HepG2 (cell line): ENCODE data around the gene STRADA. TPM values are rescaled to one million over a fixed set of nuclear protein-coding genes. Genes with fewer than 3 reads are reported as not detected.
A peak's percentile ranks its signal among the peaks of the same experiment; 100 is the strongest.

Source experiments
- HNRNPLL ChIP-seq: fragments of 200-400 bp; formaldehyde crosslinking; IDR thresholded peaks from 2 replicates; pipeline ENCODE4 v1.6.1; 2017; ENCODE audit warnings: mild to moderate bottlenecking, low read depth, low read length; ENCODE audit not compliant: poor library complexity, severe bottlenecking
- MAFG ChIP-seq: sonication (generic); formaldehyde crosslinking; IDR thresholded peaks from 2 replicates; pipeline ENCODE4 v1.5.1; 2020; ENCODE audit warnings: mild to moderate bottlenecking, missing genetic modification reagents
- PHF8 ChIP-seq: sonication (generic); formaldehyde crosslinking; IDR thresholded peaks from 2 replicates; pipeline ENCODE4 v1.5.0; 2020; ENCODE audit warnings: missing genetic modification reagents
- SAFB2 ChIP-seq: sonication (generic); formaldehyde crosslinking; IDR thresholded peaks from 2 replicates; pipeline ENCODE4 v1.5.1; 2020; ENCODE audit warnings: missing genetic modification reagents, low read depth, mild to moderate bottlenecking, borderline replicate concordance
- SP140L ChIP-seq: sonication (generic); formaldehyde crosslinking; IDR thresholded peaks from 2 replicates; pipeline ENCODE4 v1.4.0; 2020; ENCODE audit warnings: missing genetic modification reagents, borderline replicate concordance
- SRSF4 ChIP-seq: fragments of 200-400 bp; formaldehyde crosslinking; IDR thresholded peaks from one replicate; pipeline ENCODE4 v1.6.1; 2018; ENCODE audit warnings: mild to moderate bottlenecking, low read depth, low read length, moderate library complexity; ENCODE audit not compliant: poor library complexity, severe bottlenecking
- TCF12 ChIP-seq, 2 experiments: fragments of 450-650 bp in 1 of 2; sonication (generic) in 1 of 2; formaldehyde crosslinking in 1 of 2; IDR thresholded peaks; 2 replicates each; pipeline versions ENCODE4 v1.6.1 to v1.8.0; 2017 to 2022; ENCODE audit warnings: antibody characterized with exemption in 1 of 2, mild to moderate bottlenecking in 1 of 2, missing genetic modification reagents in 1 of 2, moderate library complexity in 1 of 2
- TOPORS ChIP-seq: sonication (generic); formaldehyde crosslinking; IDR thresholded peaks from 2 replicates; pipeline ENCODE4 v1.8.0; 2023; ENCODE audit warnings: mild to moderate bottlenecking, missing genetic modification reagents
- TSC22D2 ChIP-seq: sonication (generic); formaldehyde crosslinking; IDR thresholded peaks from 2 replicates; pipeline ENCODE4 v1.5.1; 2020; ENCODE audit warnings: missing genetic modification reagents, mild to moderate bottlenecking, borderline replicate concordance
- XRCC5 ChIP-seq: fragments of 200-400 bp; formaldehyde crosslinking; optimal IDR thresholded peaks from 2 replicates; pipeline ENCODE3; 2017; ENCODE audit warnings: mild to moderate bottlenecking, low read length
- ZBTB7A ChIP-seq: sonication (generic); formaldehyde crosslinking; IDR thresholded peaks from 2 replicates; pipeline ENCODE4 v1.8.0; 2022; ENCODE audit warnings: mild to moderate bottlenecking, missing genetic modification reagents
- ZNF577 ChIP-seq: sonication (generic); formaldehyde crosslinking; IDR thresholded peaks from 2 replicates; pipeline ENCODE4 v1.4.0; 2020; ENCODE audit warnings: mild to moderate bottlenecking, low read depth, missing genetic modification reagents, borderline replicate concordance
- polyA plus RNA-seq, 8 experiments: library from polyadenylated mRNA; depleted of rRNA in 3 of 8; stranded (reverse) in 7 of 8; unstranded in 1 of 8; fragments of >200 nt; fragmentation: Illumina TruSeq in 4 of 8; extraction: Trizol in 4 of 8; gene quantifications; 2 replicates each; pipeline versions ENCODE4 v1.2.1 to v1.2.3, GENCODE V29; 2011 to 2016; ENCODE audit warnings: low read depth in 4 of 8, missing spikeins in 1 of 8, mixed read lengths in 1 of 8; ENCODE audit not compliant: insufficient read depth in 1 of 8
- total RNA-seq, 5 experiments: library from RNA; depleted of rRNA; stranded (reverse); fragments of >200 nt; fragmentation: Illumina TruSeq; extraction: Trizol; gene quantifications; 2 replicates each; pipeline ENCODE4 v1.2.3, GENCODE V29; 2016; ENCODE audit warnings: low read depth in 1 of 5
- TF ChIP-seq, protein P1 (sequence below): sonication (generic); formaldehyde crosslinking; IDR thresholded peaks from 2 replicates; pipeline ENCODE4 v1.9.0; 2021; ENCODE audit warnings: mild to moderate bottlenecking, missing genetic modification reagents
- TF ChIP-seq, protein P2 (sequence below): sonication (generic); formaldehyde crosslinking; IDR thresholded peaks from 2 replicates; pipeline ENCODE4 v1.4.0; 2020; ENCODE audit warnings: missing genetic modification reagents
- TF ChIP-seq, protein P3 (sequence below): sonication (generic); formaldehyde crosslinking; IDR thresholded peaks from 2 replicates; pipeline ENCODE4 v1.5.0; 2020; ENCODE audit warnings: mild to moderate bottlenecking, missing genetic modification reagents, moderate library complexity
- TF ChIP-seq, protein P4 (sequence below): IDR thresholded peaks from 2 replicates; pipeline ENCODE4 v1.6.1; 2012; ENCODE audit warnings: inconsistent platforms

Gene STRADA
- total and polyA plus RNA-seq, 2 of the 13 experiments (the other 11 are each of a cell fraction or from before 2014, with no cell fraction given) = 17.6 to 17.9 TPM

DNA sequence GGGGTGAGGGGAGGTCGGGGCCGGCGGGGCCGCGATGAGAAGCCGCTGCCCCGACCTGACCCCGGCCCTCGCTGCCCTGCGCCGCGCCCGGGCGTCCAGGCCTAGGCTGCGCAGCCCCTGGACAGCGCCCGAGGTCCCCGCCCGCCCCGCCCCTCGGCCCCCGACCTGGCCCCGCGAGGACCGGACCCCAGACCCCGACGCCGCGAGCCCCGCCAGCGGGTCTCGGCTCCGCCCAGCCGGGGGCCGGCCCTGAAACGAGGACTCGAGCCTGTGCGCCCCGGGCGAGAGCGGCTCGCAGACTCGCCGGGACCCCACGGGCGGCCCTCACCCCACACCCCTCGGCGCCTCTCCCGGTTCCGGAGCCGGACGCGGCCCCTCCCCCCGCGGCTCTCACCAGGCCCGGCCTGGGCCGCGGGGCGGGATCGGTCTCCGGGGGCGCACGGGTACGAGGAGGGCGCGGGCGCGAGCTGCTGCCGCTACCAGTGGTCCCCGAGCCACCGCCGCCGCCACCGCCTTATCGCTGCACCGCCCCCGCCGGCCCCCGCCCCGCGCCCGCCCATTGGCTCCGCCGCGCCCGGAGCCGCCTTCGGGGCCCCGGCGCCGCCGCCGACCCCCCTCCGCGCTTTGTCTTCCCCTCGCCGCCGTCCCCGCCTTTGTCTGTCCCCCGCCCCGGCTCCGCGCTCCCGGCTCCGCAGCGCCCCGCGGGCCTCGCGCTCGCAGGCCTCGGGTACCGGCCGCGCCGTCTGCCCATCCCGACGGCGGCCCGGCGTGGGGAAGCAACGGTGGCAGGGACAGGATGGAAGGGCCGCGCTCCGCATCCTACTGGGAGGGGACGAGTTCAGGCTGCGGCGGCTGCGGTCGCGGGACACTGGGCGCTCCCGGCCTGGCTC lies 41.7 kb downstream of the STRADA start, which contains the start of gene LIMD2 (continued):
- TF ChIP-seq, protein P1, sequence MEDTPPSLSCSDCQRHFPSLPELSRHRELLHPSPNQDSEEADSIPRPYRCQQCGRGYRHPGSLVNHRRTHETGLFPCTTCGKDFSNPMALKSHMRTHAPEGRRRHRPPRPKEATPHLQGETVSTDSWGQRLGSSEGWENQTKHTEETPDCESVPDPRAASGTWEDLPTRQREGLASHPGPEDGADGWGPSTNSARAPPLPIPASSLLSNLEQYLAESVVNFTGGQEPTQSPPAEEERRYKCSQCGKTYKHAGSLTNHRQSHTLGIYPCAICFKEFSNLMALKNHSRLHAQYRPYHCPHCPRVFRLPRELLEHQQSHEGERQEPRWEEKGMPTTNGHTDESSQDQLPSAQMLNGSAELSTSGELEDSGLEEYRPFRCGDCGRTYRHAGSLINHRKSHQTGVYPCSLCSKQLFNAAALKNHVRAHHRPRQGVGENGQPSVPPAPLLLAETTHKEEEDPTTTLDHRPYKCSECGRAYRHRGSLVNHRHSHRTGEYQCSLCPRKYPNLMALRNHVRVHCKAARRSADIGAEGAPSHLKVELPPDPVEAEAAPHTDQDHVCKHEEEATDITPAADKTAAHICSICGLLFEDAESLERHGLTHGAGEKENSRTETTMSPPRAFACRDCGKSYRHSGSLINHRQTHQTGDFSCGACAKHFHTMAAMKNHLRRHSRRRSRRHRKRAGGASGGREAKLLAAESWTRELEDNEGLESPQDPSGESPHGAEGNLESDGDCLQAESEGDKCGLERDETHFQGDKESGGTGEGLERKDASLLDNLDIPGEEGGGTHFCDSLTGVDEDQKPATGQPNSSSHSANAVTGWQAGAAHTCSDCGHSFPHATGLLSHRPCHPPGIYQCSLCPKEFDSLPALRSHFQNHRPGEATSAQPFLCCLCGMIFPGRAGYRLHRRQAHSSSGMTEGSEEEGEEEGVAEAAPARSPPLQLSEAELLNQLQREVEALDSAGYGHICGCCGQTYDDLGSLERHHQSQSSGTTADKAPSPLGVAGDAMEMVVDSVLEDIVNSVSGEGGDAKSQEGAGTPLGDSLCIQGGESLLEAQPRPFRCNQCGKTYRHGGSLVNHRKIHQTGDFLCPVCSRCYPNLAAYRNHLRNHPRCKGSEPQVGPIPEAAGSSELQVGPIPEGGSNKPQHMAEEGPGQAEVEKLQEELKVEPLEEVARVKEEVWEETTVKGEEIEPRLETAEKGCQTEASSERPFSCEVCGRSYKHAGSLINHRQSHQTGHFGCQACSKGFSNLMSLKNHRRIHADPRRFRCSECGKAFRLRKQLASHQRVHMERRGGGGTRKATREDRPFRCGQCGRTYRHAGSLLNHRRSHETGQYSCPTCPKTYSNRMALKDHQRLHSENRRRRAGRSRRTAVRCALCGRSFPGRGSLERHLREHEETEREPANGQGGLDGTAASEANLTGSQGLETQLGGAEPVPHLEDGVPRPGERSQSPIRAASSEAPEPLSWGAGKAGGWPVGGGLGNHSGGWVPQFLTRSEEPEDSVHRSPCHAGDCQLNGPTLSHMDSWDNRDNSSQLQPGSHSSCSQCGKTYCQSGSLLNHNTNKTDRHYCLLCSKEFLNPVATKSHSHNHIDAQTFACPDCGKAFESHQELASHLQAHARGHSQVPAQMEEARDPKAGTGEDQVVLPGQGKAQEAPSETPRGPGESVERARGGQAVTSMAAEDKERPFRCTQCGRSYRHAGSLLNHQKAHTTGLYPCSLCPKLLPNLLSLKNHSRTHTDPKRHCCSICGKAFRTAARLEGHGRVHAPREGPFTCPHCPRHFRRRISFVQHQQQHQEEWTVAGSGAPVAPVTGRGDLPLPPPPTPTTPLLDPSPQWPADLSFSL (CRISPR knock-in tag) = no peak
- peak; percentile 59; the same call in 1 of the 2 replicates for TF ChIP-seq PHF8 (CRISPR knock-in tag)
- TF ChIP-seq, protein P2, sequence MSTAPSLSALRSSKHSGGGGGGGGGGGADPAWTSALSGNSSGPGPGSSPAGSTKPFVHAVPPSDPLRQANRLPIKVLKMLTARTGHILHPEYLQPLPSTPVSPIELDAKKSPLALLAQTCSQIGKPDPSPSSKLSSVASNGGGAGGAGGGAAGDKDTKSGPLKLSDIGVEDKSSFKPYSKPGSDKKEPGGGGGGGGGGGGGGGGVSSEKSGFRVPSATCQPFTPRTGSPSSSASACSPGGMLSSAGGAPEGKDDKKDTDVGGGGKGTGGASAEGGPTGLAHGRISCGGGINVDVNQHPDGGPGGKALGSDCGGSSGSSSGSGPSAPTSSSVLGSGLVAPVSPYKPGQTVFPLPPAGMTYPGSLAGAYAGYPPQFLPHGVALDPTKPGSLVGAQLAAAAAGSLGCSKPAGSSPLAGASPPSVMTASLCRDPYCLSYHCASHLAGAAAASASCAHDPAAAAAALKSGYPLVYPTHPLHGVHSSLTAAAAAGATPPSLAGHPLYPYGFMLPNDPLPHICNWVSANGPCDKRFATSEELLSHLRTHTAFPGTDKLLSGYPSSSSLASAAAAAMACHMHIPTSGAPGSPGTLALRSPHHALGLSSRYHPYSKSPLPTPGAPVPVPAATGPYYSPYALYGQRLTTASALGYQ = no peak
- no peak; the same call in 1 of the 2 replicates for TF ChIP-seq TSC22D2 (CRISPR knock-in tag)
- no peak for TF ChIP-seq SP140L (CRISPR knock-in tag)
- TF ChIP-seq, protein P3, sequence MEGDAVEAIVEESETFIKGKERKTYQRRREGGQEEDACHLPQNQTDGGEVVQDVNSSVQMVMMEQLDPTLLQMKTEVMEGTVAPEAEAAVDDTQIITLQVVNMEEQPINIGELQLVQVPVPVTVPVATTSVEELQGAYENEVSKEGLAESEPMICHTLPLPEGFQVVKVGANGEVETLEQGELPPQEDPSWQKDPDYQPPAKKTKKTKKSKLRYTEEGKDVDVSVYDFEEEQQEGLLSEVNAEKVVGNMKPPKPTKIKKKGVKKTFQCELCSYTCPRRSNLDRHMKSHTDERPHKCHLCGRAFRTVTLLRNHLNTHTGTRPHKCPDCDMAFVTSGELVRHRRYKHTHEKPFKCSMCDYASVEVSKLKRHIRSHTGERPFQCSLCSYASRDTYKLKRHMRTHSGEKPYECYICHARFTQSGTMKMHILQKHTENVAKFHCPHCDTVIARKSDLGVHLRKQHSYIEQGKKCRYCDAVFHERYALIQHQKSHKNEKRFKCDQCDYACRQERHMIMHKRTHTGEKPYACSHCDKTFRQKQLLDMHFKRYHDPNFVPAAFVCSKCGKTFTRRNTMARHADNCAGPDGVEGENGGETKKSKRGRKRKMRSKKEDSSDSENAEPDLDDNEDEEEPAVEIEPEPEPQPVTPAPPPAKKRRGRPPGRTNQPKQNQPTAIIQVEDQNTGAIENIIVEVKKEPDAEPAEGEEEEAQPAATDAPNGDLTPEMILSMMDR (CRISPR knock-in tag) = peak; percentile 18; the same call in 1 of the 2 replicates
- TF ChIP-seq TCF12 (IDR thresholded peaks at IDR 0.05) = no peak
- no peak for TF ChIP-seq TCF12 (CRISPR knock-in tag; IDR thresholded peaks at IDR 0.05)
- TF ChIP-seq, protein P4, sequence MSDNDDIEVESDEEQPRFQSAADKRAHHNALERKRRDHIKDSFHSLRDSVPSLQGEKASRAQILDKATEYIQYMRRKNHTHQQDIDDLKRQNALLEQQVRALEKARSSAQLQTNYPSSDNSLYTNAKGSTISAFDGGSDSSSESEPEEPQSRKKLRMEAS = peak; percentile 58; the same call in 1 of the 2 replicates
- TF ChIP-seq ZNF577 (CRISPR knock-in tag) = no peak
- TF ChIP-seq SAFB2 = no peak
- TF ChIP-seq SRSF4 = no peak
- peak; percentile 44 for TF ChIP-seq XRCC5
- TF ChIP-seq MAFG = no peak
- TF ChIP-seq TOPORS (CRISPR knock-in tag) = no peak
- TF ChIP-seq HNRNPLL = peak; percentile 37
- TF ChIP-seq ZBTB7A (CRISPR knock-in tag) = 0 out of 2 replicates have a peak, but pooled peaks have one; percentile 5
